GM10248 (cell line): Measurements from ENCODE around the gene PRKCA.

Experiments used
- CTCF ChIA-PET: fragments of 300-600 bp; sonication (Branson Sonifier 250); formaldehyde crosslinking; extraction: SDS; loops from one replicate; lab custom pipeline; 2021; ENCODE audit warnings: antibody characterized with exemption; lab: Yijun Ruan, JAX
- POLR2A ChIA-PET: fragments of 350-650 bp; sonication (Branson Sonifier 250); formaldehyde crosslinking; extraction: SDS; loops from one replicate; lab custom pipeline; 2020; ENCODE audit warnings: antibody characterized with exemption; lab: Yijun Ruan, JAX
- DNase-seq: peaks from one replicate; pipeline ENCODE4 v3.0.0; 2012; ENCODE audit errors: extremely low spot score
- CTCF ChIP-seq: IDR thresholded peaks from 2 replicates; pipeline ENCODE4 v1.5.1; 2012; ENCODE audit warnings: mild to moderate bottlenecking, low read depth; ENCODE audit errors: extremely low read depth, missing control alignments, control extremely low read depth

Gene PRKCA

GRCh38 chr17:66443166-66443565, 140.8 kb downstream of the PRKCA start:
- no peak for TF ChIP-seq CTCF
- ChIA-PET CTCF (interaction anchor here (1.3 kb wide), 1 partner anchor 13 kb away, joined by 3 read pairs; no protein-coding TSS in a partner anchor), POLR2A (no interaction called here)
- no peak for DNase-seq

DNA sequence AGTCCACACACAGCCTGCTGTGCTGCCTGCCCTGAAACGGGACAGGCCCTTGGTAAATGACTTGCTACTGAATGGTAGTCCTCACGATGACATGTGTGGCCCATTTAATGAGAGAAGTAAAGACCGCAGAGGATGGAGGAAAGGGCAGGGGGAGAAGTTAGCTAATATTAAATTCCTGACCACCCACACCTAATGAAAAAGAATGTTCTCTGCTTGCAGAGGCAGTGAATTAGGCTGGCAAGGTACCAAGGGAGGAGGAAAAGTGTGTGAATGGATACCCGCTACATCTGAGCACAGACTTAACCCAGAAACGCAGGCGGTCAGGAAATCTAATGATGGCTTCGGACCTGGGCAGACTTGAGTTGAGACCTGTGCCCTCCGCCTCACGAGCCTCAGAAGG, 141.2 kb downstream of the PRKCA start:
- no peak for TF ChIP-seq CTCF
- no peak for DNase-seq

GRCh38 chr17:66444031-66444430, 141.6 kb downstream of the PRKCA start:
- POLR2A ChIA-PET, result no interaction called here

More for the DNA sequence above, 141.2 kb downstream of the PRKCA start:
- ChIA-PET CTCF (interaction anchor here (1.3 kb wide), 1 partner anchor 12 kb away, joined by 3 read pairs; no protein-coding TSS in a partner anchor), POLR2A (no interaction called here)

GRCh38 chr17:66445229-66445628, 142.8 kb downstream of the PRKCA start:
- ChIA-PET POLR2A (no interaction called here), CTCF (no interaction called here)
- no peak for TF ChIP-seq CTCF
- DNase-seq, result no peak

More at GRCh38 chr17:66444031-66444430, 141.6 kb downstream of the PRKCA start:
- TF ChIP-seq CTCF, result no peak
- CTCF ChIA-PET, result interaction anchor here (1.3 kb wide), 1 partner anchor 12 kb away, joined by 3 read pairs; no protein-coding TSS in a partner anchor
- DNase-seq, result no peak

GRCh38 chr17:66446419-66446818, 144.0 kb downstream of the PRKCA start:
- TF ChIP-seq CTCF, result no peak
- ChIA-PET POLR2A (no interaction called here), CTCF (interaction anchor here (1.0 to 1.1 kb wide), 2 partner anchors 8 to 10 kb away, joined by 3 to 4 read pairs; no protein-coding TSS in a partner anchor)
- DNase-seq, result no peak

GRCh38 chr17:66447159-66447558, 144.7 kb downstream of the PRKCA start:
- DNase-seq, result no peak
- CTCF ChIA-PET, result interaction anchor here (1.0 to 1.1 kb wide), 2 partner anchors 9 to 10 kb away, joined by 3 to 4 read pairs; no protein-coding TSS in a partner anchor
- TF ChIP-seq CTCF, result no peak
- POLR2A ChIA-PET, result no interaction called here
